Neural cell (in vitro differentiated cells): ENCODE measurements around the gene FAM186B. TPM values are rescaled to one million over a fixed set of nuclear protein-coding genes. Genes with fewer than 3 reads are reported as not detected.

ENCODE experiments used
- H2AFZ ChIP-seq: fragments of 200-600, 300-800 bp; sonication (generic), shearing (Covaris generic); 2 replicates; pipeline ENCODE4 v1.6.0; 2014; ENCODE audit warnings: low read depth, mild to moderate bottlenecking, antibody characterized with exemption, low read length, moderate library complexity
- H3F3A ChIP-seq: fragments of 200-600 bp; shearing (Covaris generic); 2 replicates; pipeline ENCODE4 v1.6.1; 2016; ENCODE audit warnings: mild to moderate bottlenecking, moderate library complexity, mixed read lengths, antibody characterized with exemption, low read length; ENCODE audit not compliant: insufficient read depth, poor library complexity, severe bottlenecking
- H3K27ac ChIP-seq: fragments of 200-600, 300-800 bp; sonication (generic), shearing (Covaris generic); 2 replicates; pipeline ENCODE4 v1.5.1; 2014; ENCODE audit warnings: mild to moderate bottlenecking, low read length, moderate library complexity
- H3K27me3 ChIP-seq: fragments of 300-800, 200-600 bp; sonication (generic), shearing (Covaris generic); 2 replicates; pipeline ENCODE4 v1.6.0; 2014; ENCODE audit warnings: mild to moderate bottlenecking, low read depth, low read length, moderate library complexity; ENCODE audit not compliant: insufficient read depth
- H3K36me3 ChIP-seq: fragments of 300-800, 200-600 bp; sonication (generic), shearing (Covaris generic); 2 replicates; pipeline ENCODE4 v1.5.1; 2014; ENCODE audit warnings: mild to moderate bottlenecking, antibody characterized with exemption, low read length, moderate library complexity; ENCODE audit not compliant: insufficient read depth
- H3K4me2 ChIP-seq: fragments of 300-800, 200-600 bp; sonication (generic), shearing (Covaris generic); 2 replicates; pipeline ENCODE4 v1.6.0; 2014; ENCODE audit warnings: mild to moderate bottlenecking, low read length
- H3K4me3 ChIP-seq: fragments of 300-800, 200-600 bp; sonication (generic), shearing (Covaris generic); 2 replicates; pipeline ENCODE4 v1.5.1; 2014; ENCODE audit warnings: mild to moderate bottlenecking, low read length, moderate library complexity
- H3K79me2 ChIP-seq: fragments of 200-600 bp; shearing (Covaris generic); replicated peaks from 2 replicates; pipeline ENCODE4 v1.6.0; 2014; ENCODE audit warnings: mild to moderate bottlenecking, low read length, moderate library complexity; ENCODE audit not compliant: insufficient read depth
- H3K9ac ChIP-seq: fragments of 300-800, 200-600 bp; sonication (generic), shearing (Covaris generic); 2 replicates; pipeline ENCODE4 v1.6.1; 2016; ENCODE audit warnings: mild to moderate bottlenecking, low read length, mixed read lengths
- H3K9me2 ChIP-seq: fragments of 200-600 bp; shearing (Covaris generic); 2 replicates; pipeline ENCODE4 v1.6.1; 2016; ENCODE audit warnings: mild to moderate bottlenecking, low read length, mixed read lengths; ENCODE audit not compliant: insufficient read depth
- H3K9me3 ChIP-seq: fragments of 200-600, 300-800 bp; sonication (generic), shearing (Covaris generic); 2 replicates; pipeline ENCODE4 v1.6.1; 2016; ENCODE audit warnings: mild to moderate bottlenecking, mixed run types, low read length, moderate library complexity, mixed read lengths
- H4K20me1 ChIP-seq: fragments of 200-600 bp; shearing (Covaris generic); 2 replicates; pipeline ENCODE4 v1.6.1; 2016; ENCODE audit warnings: mild to moderate bottlenecking, mixed run types; ENCODE audit not compliant: insufficient read depth
- EP300 ChIP-seq: fragments of 450-650 bp; conservative IDR thresholded peaks from 2 replicates; pipeline ENCODE4 v1.6.1; 2014; ENCODE audit warnings: antibody characterized with exemption, mild to moderate bottlenecking, moderate library complexity; ENCODE audit not compliant: poor library complexity, severe bottlenecking
- EZH2 ChIP-seq: fragments of 200-600, 300-800 bp; shearing (Covaris generic), sonication (generic); IDR thresholded peaks from 2 replicates; pipeline ENCODE4 v1.6.1; 2014; ENCODE audit warnings: antibody characterized with exemption, low read length, borderline replicate concordance, mild to moderate bottlenecking; ENCODE audit not compliant: insufficient read depth, poor library complexity, severe bottlenecking
- MXI1 ChIP-seq: fragments of 450-650 bp; conservative IDR thresholded peaks from 2 replicates; pipeline ENCODE4 v1.6.1; 2014; ENCODE audit warnings: antibody characterized with exemption, mild to moderate bottlenecking; ENCODE audit not compliant: poor library complexity, severe bottlenecking
- POLR2AphosphoS5 ChIP-seq: IDR thresholded peaks from 2 replicates; pipeline ENCODE4 v1.6.1; 2012
- RAD21 ChIP-seq: fragments of 450-650 bp; conservative IDR thresholded peaks from 2 replicates; pipeline ENCODE4 v1.6.1; 2014; ENCODE audit warnings: antibody characterized with exemption, mild to moderate bottlenecking, moderate library complexity
- SMC3 ChIP-seq: fragments of 450-650 bp; conservative IDR thresholded peaks from 2 replicates; pipeline ENCODE4 v1.6.1; 2014; ENCODE audit warnings: antibody characterized with exemption, mild to moderate bottlenecking, moderate library complexity; ENCODE audit not compliant: poor library complexity
- TAF1 ChIP-seq: IDR thresholded peaks from 2 replicates; pipeline ENCODE4 v1.6.1; 2012; ENCODE audit warnings: low read depth
- polyA plus RNA-seq: library from polyadenylated mRNA; depleted of rRNA; stranded (reverse); fragments of >200 nt; gene quantifications from 2 replicates; pipeline ENCODE4 v1.2.3, GENCODE V29; 2014
- TF ChIP-seq, protein P1 (sequence below): IDR thresholded peaks from 2 replicates; pipeline ENCODE4 v1.6.1; 2012; ENCODE audit warnings: borderline replicate concordance
- TF ChIP-seq, protein P2 (sequence below): fragments of 450-650 bp; IDR thresholded peaks from 2 replicates; pipeline ENCODE4 v1.5.1; 2014; ENCODE audit warnings: antibody characterized with exemption, mild to moderate bottlenecking, moderate library complexity; ENCODE audit not compliant: poor library complexity, severe bottlenecking

The FAM186B gene
- polyA plus RNA-seq, 1 donor from 2014 or later, result not detected

GRCh38 chr12:49642370-49642802 is 36.9 kb upstream of the FAM186B start:
- no peak overlapping the region for H3K27ac ChIP-seq

DNA sequence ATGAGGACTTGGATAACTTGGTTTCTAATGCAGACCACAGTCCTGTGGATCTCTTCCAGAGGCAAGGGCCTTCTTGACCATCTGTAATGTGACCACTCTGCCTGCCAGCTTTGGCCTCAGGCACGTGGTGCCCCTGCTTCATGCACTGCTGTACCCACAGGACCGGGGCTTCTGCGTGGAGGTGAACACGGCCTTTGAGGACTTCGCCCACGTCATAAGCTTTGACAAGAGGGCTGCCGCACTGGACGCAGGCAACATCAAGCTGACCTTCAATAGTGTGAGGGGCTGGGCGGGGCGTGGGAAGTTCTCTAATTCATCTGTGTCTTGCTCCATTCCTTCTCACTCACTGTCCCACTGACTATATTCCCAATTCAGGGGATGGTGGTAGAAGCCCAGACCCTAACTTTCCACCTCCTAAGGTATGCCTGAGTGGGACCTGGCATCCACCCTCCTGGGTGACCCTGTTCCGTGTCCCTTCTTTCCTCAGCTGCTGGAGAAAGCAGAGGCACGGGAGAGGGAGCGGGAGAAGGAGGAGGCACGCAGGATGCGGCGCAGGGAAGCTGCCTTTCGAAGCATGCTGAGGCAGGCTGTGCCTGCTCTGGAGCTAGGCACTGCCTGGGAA is 36.4 kb upstream of the FAM186B start:
- no peak overlapping the region for H2AFZ ChIP-seq
- H3F3A ChIP-seq, result no peaks in the 10 kb centered on the region
- H3K36me3 ChIP-seq, result peaks cover 12% of the 10 kb centered on the region
- no peaks in the 10 kb centered on the region for H3K9me2 ChIP-seq
- TF ChIP-seq SMC3 (no peak), EZH2 (no peak), TAF1 (no peak), POLR2AphosphoS5 (no peak), EP300 (no peak), MXI1 (no peak), RAD21 (no peak)
- TF ChIP-seq, protein P1, sequence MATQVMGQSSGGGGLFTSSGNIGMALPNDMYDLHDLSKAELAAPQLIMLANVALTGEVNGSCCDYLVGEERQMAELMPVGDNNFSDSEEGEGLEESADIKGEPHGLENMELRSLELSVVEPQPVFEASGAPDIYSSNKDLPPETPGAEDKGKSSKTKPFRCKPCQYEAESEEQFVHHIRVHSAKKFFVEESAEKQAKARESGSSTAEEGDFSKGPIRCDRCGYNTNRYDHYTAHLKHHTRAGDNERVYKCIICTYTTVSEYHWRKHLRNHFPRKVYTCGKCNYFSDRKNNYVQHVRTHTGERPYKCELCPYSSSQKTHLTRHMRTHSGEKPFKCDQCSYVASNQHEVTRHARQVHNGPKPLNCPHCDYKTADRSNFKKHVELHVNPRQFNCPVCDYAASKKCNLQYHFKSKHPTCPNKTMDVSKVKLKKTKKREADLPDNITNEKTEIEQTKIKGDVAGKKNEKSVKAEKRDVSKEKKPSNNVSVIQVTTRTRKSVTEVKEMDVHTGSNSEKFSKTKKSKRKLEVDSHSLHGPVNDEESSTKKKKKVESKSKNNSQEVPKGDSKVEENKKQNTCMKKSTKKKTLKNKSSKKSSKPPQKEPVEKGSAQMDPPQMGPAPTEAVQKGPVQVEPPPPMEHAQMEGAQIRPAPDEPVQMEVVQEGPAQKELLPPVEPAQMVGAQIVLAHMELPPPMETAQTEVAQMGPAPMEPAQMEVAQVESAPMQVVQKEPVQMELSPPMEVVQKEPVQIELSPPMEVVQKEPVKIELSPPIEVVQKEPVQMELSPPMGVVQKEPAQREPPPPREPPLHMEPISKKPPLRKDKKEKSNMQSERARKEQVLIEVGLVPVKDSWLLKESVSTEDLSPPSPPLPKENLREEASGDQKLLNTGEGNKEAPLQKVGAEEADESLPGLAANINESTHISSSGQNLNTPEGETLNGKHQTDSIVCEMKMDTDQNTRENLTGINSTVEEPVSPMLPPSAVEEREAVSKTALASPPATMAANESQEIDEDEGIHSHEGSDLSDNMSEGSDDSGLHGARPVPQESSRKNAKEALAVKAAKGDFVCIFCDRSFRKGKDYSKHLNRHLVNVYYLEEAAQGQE, result no peak
- TF ChIP-seq, protein P2, sequence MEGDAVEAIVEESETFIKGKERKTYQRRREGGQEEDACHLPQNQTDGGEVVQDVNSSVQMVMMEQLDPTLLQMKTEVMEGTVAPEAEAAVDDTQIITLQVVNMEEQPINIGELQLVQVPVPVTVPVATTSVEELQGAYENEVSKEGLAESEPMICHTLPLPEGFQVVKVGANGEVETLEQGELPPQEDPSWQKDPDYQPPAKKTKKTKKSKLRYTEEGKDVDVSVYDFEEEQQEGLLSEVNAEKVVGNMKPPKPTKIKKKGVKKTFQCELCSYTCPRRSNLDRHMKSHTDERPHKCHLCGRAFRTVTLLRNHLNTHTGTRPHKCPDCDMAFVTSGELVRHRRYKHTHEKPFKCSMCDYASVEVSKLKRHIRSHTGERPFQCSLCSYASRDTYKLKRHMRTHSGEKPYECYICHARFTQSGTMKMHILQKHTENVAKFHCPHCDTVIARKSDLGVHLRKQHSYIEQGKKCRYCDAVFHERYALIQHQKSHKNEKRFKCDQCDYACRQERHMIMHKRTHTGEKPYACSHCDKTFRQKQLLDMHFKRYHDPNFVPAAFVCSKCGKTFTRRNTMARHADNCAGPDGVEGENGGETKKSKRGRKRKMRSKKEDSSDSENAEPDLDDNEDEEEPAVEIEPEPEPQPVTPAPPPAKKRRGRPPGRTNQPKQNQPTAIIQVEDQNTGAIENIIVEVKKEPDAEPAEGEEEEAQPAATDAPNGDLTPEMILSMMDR, result no peak
- no peak overlapping the region for H3K9ac ChIP-seq
- H3K4me2 ChIP-seq, result no peak overlapping the region
- no peaks in the 10 kb centered on the region for H3K27me3 ChIP-seq
- H4K20me1 ChIP-seq, result no peaks in the 10 kb centered on the region
- H3K27ac ChIP-seq, result no peak overlapping the region
- H3K79me2 ChIP-seq, result no peaks in the 10 kb centered on the region
- no peak overlapping the region for H3K4me3 ChIP-seq
- H3K9me3 ChIP-seq, result no peaks in the 10 kb centered on the region

More at GRCh38 chr12:49642370-49642802, 36.9 kb upstream of the FAM186B start:
- Histone ChIP-seq H3K9me2 (no peaks in the 10 kb centered on the region), H2AFZ (no peak overlapping the region), H3K9me3 (no peaks in the 10 kb centered on the region), H3K4me2 (no peak overlapping the region), H3K9ac (no peak overlapping the region), H3F3A (no peaks in the 10 kb centered on the region), H3K4me3 (no peak overlapping the region), H4K20me1 (no peaks in the 10 kb centered on the region), H3K27me3 (no peaks in the 10 kb centered on the region), H3K36me3 (peaks cover 12% of the 10 kb centered on the region), H3K79me2 (no peaks in the 10 kb centered on the region)
- TF ChIP-seq EP300 (no peak), POLR2AphosphoS5 (no peak), RAD21 (no peak), TAF1 (no peak), EZH2 (no peak), MXI1 (no peak), SMC3 (no peak)
- TF ChIP-seq, protein P2, result no peak
- TF ChIP-seq, protein P1, result no peak
